HG02981 (cell line): ENCODE results near the gene LBR.
A peak's percentile ranks its signal among the peaks of the same experiment; 100 is the strongest.

Experiments
- ATAC-seq: cut with Tn5 transposase; IDR thresholded peaks from one replicate; pipeline ENCODE4 v1.9.1; 2021; ENCODE audit warnings: mild to moderate bottlenecking, moderate library complexity; ENCODE audit not compliant: unreplicated experiment

Gene LBR

DNA sequence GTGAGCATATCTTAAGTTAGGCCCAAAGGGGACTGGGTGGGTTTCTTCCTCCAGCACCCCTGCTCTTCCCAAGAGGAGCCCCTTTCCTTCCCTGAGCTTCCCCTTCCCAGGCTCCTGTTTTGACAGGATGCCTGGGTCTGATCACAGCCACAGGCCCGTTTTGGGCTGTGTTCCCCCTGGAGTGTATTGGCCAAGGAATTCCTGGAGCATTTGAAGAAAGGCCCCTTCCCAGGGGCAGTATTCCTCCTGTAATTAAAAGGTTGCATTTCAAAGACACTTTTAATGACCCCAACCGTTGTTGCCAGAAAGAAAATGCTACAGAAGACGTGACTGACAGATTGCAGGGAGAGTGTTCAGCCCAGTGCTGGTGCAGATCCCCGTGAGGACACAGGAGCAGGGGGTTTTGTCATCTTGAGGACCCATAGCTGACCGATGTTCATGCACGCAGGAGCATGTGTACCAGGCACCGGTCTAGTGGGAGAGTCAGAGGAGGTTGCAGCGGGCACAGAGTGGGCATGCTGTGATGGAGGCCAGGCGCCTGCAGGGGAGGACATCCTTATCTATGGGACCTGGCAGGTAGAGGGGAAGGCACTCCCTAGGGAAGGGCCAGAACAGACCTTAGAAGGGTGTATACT, 19.3 kb upstream of the LBR start:
- ATAC-seq: no peak

DNA sequence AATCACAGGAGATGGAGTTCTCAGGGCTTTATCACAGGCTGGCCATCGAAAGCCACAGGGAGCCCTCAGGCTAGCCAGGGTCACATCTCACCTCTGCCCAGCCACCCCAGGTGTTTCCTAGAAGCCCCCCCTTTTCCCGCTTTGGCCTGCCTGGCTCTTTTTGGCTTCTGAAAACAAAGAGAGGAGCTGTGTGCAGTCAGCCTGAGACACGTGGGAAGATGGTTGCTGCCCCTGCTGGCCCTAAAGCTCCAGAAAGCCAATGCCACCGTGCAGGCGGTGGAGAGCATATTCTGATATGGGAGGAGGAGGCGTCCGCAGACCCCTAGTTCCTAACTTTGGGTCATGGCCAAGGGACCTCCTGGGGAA, 18.7 kb upstream of the LBR start:
- no peak for ATAC-seq

DNA sequence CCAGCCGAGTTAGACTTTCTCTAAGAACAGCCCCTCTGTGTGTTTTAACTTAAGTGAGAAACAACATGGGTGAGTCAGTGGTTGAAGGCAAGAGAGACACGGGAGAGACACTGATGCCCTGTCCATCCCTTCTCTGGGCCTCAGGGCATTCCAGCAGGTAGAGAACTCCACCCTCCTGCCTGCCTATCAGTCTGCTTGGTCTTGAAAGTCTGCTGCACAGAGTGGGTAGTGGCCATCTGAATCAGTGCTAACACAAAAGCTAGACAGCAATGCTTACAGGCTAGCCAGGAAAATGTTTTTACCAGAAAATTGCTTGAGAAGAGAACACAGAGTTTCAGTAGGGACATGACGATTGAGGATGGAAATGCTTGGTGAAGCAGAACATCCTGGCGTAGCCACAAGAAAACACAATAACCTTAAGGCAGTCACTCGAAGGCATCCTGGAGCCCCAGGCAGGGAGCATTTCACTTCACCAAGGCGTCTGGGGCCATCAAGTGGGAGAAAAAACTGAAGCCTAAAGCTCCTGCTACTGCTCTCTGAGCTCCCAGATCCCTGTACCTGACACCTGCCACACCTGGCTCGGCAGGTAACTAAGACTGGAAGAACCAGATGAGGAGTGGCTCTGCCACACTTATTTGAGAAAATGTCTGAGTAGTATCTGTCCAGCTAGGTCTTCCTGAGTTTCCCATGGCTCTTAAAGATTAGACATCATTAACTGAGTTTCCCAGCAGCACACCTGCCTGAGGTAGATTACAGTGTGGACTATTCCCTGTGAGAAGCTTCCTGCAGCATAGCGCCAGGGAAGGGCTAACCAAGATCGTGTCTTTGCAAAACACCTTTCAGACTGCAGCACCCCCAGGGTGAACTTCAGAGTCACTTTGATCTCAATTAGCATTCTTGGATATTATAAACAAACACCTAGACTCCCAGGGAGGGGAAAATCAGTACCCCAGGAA, 18.1 kb upstream of the LBR start:
- ATAC-seq: no peak

DNA sequence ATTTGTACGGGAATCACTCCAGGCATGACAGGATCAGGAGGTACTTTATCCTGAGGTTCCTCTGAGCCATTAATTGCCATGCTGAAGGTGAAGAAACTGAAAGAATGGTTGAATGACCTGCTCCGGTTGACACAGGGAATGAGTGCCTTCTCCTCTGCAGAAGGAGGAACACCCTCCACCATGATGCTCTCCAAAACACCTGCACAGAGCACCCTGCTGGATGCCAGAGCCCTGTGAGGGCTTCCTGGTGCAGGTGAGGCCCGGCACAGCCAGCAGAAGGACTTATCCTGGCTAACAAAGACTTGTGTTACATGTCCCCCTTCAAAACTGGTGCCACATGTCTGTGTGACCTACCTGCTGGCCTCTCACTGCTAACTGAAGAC, 14.3 kb upstream of the LBR start:
- no peak for ATAC-seq

DNA sequence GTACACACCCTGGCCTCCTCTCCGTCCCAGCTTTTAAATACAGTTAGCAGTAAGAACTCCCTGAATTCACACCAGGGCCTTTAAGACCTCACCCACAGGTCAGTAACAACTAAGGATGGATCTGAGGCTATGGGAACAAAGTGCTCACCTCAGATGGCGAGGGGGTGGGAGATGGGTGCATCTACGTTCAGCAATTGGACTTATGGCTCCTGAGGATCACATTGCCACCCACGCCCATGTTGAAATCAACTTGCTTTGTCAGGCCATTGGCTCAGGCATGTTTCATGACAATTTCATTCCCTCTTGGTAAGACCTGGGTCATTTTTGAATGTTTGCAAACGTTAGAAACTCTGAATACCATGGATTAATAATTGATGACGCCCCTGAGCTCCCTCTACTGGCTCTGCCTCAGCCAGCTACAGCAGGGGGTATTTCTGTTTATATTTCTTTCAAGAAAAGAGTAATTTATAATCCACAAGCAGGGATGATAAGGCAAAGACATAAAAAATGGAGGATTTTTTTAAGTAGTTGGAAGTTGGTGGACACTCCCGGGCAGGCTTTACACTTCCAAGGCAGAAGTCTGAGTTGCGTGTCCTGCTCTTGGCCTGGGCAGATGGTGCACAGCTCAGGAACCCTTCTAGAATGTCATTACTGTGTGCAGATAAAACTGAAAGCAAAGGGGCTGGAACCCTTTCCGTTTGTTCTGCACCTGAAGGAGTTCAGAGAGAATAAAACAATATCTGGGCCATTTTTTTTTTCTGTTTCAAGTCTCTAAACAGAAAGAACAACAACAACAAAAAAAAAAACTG, 13.7 kb upstream of the LBR start:
- ATAC-seq: peak; percentile 33

DNA sequence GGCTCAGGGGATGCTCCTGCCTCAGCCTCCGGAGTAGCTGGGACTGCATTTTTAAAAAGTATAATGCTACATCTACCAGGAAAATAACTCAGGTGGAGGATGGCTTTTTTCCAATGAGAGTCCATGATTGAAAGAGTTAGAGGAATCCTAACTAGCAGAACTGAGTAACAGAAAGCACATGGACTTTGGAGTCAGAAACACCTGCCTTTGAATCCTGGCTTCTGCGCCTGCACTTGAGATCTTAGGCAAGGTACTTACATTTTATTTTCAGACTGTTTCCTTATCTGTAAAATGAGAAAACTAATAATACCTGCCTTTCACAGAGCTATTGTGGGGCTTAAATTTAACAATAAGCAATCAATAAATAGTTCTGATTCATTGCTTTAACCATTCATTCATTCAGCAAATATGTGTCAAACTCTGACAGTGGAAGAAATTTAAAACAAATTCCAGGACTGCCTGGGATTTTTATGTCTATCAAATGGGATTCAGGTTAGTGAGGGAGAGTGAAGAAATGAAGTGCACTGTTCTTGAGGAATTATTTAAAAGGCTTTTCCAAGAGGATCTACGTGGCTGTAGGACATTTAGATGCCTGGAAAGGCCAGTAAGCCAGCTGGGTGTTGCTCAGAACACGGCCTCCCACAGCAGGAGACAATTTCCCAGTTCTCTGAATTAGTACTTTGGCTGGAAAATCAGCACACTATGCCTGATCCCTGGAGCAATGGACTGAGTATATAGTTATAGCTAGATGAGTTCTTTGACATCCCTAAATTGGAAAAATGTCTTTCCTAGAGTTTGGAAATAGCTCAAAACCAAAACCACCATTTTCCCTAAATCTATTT, 12.8 kb upstream of the LBR start:
- ATAC-seq: no peak

DNA sequence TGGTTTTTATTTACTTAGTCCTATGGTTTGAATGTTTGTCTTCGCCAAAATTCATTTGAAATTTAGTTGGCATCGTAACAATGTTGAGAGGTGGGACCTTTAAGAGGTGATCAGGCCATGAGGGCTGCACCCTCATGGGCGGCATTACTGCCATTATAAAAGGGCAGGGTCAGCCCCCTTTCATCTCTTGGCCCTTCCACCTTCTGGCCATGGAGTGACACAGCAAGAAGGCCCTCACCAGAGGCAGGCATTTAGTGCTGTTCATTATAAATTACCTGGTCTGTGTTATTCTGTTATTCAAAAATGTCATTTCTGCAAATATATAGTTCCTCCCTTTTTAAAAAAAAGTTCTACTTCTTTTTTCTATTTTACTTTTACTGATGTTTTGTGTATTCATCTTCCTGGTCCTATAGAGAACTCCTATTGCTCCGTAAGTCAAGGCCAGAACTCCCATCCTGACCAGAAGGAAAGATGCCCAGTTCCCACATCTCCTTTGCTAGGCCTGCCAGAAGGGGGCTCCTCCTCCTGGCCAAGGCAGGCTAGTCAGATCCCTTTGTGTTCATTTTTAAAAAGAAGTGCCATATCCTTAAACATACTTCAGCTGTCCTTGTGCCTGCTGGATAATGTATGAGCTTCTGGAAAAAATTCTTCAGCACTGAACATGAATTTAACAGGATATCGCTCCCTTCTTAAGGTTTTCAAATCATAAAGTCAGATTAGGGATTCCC, 10.0 kb upstream of the LBR start:
- no peak for ATAC-seq

DNA sequence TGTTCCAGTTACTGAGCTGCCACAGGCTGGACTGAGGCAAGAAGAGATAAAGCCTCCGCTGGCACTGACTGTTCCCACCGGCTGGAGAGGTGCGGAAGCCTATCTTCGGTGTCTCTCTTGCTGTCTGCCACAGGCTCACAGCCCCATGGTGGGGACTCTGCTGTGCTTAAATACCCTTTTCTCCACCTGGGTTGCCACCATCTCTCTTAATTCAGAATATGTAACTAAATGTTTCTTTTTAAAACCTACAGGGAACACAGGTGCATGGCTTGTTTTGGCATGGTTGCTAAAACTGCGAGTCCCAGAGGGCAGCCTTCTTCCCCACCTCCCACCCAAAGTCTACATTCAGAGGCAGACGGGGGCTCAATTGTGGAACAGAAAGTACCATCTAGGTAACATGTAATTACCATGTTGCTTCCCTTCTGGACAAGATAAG, 8.1 kb upstream of the LBR start:
- peak; percentile 68 for ATAC-seq

DNA sequence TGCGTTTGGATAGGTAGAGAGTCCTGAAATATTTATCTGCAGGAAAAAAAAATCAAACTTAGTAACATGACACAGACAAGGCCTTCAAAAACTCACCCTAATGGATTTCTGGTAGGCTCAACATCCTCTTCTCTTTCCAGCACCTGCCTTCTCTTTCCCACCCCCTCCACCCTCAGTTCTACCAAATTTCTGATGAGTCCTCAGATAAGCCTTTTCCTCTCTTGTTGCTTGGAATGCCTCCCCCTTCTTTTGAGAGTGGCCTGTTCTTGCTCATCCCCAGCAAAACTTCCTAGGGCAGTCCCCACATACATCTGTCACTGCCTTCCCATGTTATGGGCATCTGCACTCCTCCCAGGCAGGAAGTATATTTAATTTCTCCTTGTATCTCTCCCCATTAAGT, 7.6 kb upstream of the LBR start:
- peak; percentile 20 for ATAC-seq

DNA sequence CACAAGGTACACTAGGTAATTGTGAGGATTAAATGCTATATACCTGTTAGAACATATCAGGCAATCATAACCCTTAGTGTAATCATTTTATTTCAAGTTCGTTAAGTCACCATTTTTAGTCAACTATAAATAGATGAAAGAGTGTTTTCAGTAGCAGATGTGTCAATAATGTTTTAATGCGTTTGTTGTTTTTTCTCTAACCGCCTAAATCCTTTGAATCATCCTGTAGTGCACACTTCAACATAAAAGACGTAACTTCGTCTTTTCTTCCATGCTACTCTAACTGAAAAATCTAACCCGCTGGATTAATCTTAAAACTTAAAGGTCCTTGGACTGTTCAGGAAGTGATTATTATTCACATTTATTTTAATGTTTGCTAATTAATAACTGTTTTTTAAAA, 7.2 kb upstream of the LBR start:
- no peak for ATAC-seq

DNA sequence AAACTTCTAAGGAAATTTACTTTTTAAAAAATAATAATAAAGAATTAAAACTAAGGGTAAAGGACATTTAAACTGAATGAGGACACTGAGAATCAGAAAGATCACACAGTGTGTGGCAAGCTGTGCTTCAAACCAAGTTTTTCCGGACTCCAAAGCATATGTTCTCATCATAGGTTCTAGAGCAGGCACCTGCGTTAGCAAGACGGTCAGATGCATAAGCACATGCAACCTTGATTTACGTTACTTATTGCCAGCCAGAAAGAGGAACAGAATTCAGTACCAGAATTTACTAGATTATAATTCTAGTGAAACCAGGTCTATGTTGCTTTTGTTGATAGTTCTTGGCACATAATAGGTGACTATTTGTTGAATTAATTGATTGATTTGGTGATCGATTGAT, 6.2 kb upstream of the LBR start:
- ATAC-seq: no peak

DNA sequence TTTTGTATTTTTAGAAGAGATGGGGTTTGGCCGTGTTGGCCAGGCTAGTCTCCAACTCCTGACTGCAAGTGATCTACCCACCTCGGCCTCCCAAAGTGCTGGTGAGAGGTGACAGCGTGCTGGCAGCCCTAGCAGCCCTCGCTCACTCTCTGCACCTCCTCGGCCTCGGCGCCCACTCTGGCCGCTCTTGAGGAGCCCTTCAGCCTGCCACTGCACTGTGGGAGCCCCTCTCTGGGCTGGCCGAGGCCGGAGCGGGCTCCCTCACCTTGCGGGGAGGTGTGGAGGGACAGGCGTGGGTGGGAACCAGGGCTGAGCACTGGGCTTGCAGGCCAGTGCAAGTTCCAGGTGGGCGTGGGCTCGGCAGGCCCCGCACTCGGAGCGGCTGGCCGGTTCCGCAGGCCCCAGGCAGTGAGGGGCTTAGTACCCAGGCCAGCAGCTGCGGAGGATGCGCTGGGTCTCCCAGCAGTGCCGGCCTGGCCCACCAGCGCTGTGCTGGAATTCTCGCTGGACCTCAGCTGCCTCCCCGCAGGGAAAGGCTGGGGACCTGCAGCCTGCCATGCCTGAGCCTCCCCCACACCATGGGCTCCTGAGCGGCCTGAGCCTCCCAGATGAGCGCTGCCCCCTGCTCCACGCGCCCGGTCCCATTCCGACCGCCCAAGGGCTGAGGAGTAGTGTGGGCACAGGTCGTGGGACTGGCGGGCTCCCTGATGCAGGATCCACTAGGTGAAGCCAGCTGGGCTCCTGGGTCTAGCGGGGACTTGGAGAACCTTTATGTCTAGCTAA, 3.4 kb upstream of the LBR start:
- no peak for ATAC-seq

DNA sequence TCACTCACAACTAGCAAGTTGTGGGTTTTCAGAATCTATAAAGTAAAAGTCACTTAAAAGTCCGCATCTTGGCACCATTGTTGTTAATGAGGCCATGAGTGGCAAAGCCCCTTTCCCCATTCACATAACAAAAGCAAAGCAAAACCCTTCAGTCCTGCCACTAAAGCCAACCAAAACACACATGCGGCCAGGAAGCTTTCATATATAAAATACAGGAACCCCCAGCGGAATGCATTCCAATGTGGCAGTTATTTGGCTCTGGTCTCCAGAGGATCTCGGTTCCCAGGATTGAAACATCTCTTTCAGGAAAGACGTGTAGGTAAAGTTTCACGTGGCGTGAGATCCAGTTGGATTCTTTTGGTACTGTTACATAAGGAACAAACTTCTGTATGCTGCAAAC, 2.5 kb upstream of the LBR start:
- ATAC-seq: no peak

DNA sequence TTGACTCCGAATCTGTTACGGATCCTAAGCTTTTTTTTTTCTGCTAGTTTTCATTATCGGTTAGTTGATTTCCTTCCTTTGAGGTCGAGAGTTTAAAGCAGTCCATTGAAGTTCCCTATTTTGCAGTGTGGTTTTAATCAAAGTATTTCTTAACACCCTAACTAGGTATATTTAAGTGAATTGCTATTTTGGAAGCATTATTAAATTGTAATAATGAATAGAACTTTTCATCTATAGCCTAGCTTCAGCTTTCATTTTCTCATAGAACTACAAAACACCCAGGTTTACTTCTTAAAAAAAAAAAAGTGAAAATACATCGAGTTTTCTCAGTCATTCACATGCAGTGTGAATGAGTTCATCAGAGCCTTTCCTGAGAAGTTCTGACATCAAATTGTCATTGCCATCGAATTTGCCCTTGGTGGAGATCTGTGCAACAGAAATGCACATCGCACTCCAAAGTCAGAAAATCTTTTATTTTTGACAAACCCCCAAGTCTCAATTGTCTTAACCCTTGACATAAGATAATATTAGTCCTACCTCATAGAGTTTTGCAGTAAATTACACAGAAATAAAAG, 1.1 kb upstream of the LBR start:
- no peak for ATAC-seq

DNA sequence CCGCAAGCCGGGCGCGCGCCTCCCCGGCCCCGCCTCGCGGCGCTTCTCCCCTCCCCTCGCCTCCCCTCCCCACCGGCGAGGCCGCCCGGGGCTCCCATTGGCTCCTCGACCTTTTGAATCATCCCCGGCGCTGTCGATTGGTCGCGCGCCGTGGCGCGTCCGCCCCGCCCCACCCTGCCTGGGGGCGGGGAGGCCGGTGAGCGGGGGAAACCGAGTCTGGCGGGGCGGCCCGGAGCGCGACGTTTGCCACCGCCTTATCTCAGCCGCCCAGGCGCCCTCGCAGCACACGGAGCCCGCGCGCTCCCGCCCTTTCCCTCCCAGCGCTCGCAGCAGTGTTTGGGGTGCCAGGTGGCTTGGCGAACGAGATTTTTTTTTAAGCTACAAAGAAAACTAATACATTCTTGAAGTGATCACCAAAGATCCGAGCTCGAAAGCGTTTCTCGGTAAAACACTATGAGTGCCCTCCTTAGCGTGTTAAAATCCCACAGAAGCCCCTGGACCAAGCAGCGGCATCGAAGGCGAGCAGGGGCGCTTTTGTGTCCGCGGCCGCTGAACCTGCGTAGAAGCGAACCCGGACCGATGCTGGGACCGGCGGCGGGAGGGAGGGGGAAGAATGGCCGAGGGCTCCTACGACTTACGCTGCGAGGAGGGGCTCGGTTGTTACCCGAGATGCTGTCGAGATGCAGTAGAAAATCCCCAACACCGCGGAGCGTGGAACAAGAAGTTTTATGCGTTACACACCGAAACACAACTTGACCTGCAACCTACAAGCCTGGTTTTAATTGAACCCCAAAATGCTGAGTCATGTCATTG, 436 bp upstream of the LBR start:
- peak; percentile 89 for ATAC-seq

DNA sequence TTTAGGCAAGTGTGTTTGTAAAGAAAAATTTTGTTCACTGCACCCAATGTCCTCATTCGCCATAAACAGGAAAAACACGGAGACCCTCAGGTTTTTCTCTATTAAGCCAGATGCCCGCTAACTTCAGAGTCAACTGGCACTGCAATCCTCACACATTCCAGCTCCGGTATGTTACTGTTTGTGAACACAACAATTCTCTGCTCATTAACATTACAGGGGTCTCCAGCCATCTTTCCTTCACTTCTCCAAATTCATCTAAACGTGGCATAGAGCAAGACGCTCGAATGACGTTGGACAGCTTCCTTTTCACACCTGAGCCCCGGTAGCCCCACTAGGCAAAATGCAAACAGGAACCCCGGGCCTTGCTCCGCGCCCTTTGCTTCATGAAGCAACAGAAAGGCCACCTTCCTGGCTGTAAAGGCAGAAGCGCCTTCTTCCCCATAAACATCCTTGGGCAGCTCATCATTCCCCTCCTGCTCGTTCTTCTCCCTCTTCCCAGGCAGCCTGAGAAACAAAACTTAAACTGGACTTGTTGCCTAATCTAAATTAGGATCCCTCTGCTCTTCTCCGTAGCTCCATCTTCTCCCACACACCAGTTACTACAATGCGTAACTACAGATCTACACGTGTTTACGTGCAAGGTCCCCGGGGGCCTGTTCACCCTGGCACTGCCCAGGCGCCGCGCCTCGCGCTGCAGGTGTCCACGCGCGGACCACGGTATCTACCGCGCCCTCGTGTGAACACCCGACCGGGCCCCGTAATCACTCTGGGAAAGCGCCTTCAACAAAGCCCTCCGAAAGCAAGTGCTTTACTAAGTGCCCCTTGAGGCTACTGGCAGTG, 1.2 kb downstream of the LBR start:
- ATAC-seq: no peak

DNA sequence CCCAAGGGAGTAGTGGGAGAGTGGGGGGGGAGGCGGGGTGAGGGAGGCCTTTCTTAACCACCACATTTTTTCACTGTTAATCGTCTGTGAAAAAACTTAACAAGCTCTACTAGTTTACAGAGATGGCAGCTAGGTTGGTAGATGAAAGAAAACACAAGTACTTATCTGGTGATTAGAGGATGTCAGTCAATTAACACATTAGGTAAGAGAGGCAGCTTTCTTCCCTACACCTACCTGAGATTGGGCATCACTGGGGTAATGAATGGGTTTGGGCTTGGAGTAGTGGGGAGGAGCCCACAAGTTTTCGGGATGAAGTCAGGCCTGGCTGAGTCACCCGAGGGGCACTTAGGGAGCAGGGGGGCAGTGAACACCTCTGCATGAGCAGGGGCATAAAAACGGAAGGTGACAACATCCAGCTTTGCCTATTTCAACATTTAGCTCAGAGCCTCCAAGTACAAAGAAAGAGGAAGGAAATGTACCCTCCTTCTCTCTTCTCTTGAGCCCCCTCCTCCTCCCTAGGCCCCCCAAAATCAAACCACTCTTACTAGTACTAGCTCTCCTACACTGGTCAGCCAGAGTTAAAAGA, 2.5 kb downstream of the LBR start:
- ATAC-seq: no peak
